GM18870 (cell line): Measurements from ENCODE around the gene RFK.
A peak's percentile ranks its signal among the peaks of the same experiment; 100 is the strongest.
"Not testable (repeated sequence)": the region's sequence is repeated elsewhere in the genome, so short reads cannot be mapped to it uniquely, and the experiment has no call there.

ENCODE experiments used
- ATAC-seq: cut with Tn5 transposase; IDR thresholded peaks from one replicate; pipeline ENCODE4 v1.9.1; 2021; ENCODE audit warnings: moderate library complexity; ENCODE audit not compliant: unreplicated experiment

RFK gene

GRCh38 chr9:76372336-76372735 is 21.9 kb downstream of the RFK start:
- no peak for ATAC-seq

GRCh38 chr9:76371901-76372300 is 22.3 kb downstream of the RFK start:
- ATAC-seq: no peak

GRCh38 chr9:76370396-76371023 is 23.7 kb downstream of the RFK start:
- ATAC-seq: no peak

GRCh38 chr9:76369583-76369982 is 24.6 kb downstream of the RFK start:
- ATAC-seq: peak; percentile 59

- no peak for ATAC-seq
These were observed 28.0 kb downstream of the RFK start for GRCh38 chr9:76366275-76366674.

- no peak for ATAC-seq
These were observed 29.2 kb downstream of the RFK start for GRCh38 chr9:76365028-76365427.

- no peak for ATAC-seq
These were observed 31.2 kb downstream of the RFK start for GRCh38 chr9:76363032-76363395.

- ATAC-seq: not testable (repeated sequence)
These were observed 31.7 kb downstream of the RFK start for GRCh38 chr9:76362332-76363031.

- ATAC-seq: no peak
These were observed 34.5 kb downstream of the RFK start for GRCh38 chr9:76359766-76360165.

GRCh38 chr9:76359365-76359764 is 34.9 kb downstream of the RFK start:
- no peak for ATAC-seq

GRCh38 chr9:76358628-76359280 is 35.5 kb downstream of the RFK start:
- no peak for ATAC-seq

GRCh38 chr9:76357555-76357954 is 36.7 kb downstream of the RFK start:
- ATAC-seq: no peak

GRCh38 chr9:76355886-76356285 is 38.3 kb downstream of the RFK start:
- no peak for ATAC-seq

- ATAC-seq: no peak
These were observed 40.0 kb downstream of the RFK start for GRCh38 chr9:76354221-76354620.

GRCh38 chr9:76353280-76353679 is 40.9 kb downstream of the RFK start:
- no peak for ATAC-seq

- ATAC-seq: no peak
These were observed 42.1 kb downstream of the RFK start for GRCh38 chr9:76352026-76352620.

- ATAC-seq: no peak
These were observed 43.2 kb downstream of the RFK start for GRCh38 chr9:76351006-76351405.

GRCh38 chr9:76349865-76350264 is 44.4 kb downstream of the RFK start:
- no peak for ATAC-seq

GRCh38 chr9:76342858-76343257 is 51.4 kb downstream of the RFK start:
- ATAC-seq: no peak

- no peak for ATAC-seq
These were observed 52.0 kb downstream of the RFK start for GRCh38 chr9:76342201-76342600.

GRCh38 chr9:76341616-76342015 is 52.6 kb downstream of the RFK start:
- no peak for ATAC-seq

GRCh38 chr9:76338418-76338817 is 55.8 kb downstream of the RFK start:
- no peak for ATAC-seq
